Measurements from ENCODE around the gene DENND1A.

DENND1A gene

GRCh38 chr9:123349691-123350480, 580.0 kb downstream of the DENND1A start:
- Histone ChIP-seq H3K9me3 (ENCODE audit: control insufficient read depth, low read length) (no peaks in the 10 kb centered on the region), H3K4me3 (ENCODE audit: insufficient read depth, low read depth, low read length) (no peak overlapping the region), H3K4me1 (ENCODE audit: control insufficient read depth, insufficient read depth, low read length) (peaks cover 3% of the 10 kb centered on the region), H3K27ac (ENCODE audit: insufficient read depth, low read depth, low read length, poor library complexity, severe bottlenecking) (no peak overlapping the region), H3K27me3 (ENCODE audit: control insufficient read depth, insufficient read depth, low read length, poor library complexity, severe bottlenecking) (no peaks in the 10 kb centered on the region), H3K36me3 (ENCODE audit: control insufficient read depth, insufficient read depth, low read length) (no peaks in the 10 kb centered on the region)
- WGBS, 2 experiments, result 34 to 35% methylated on average over 16 of the region's 16 CpGs

GRCh38 chr9:123349033-123349432, 580.9 kb downstream of the DENND1A start:
- H3K36me3 ChIP-seq (ENCODE audit: control insufficient read depth, insufficient read depth, low read length), result no peaks in the 10 kb centered on the region
- H3K4me1 ChIP-seq (ENCODE audit: control insufficient read depth, insufficient read depth, low read length), result no peaks in the 10 kb centered on the region
- WGBS, 2 experiments, result 65 to 67% methylated on average over 3 of the region's 3 CpGs

GRCh38 chr9:123348317-123348992, 581.5 kb downstream of the DENND1A start:
- Histone ChIP-seq H3K4me1 (ENCODE audit: control insufficient read depth, insufficient read depth, low read length) (no peaks in the 10 kb centered on the region), H3K4me3 (ENCODE audit: insufficient read depth, low read depth, low read length) (no peak overlapping the region), H3K9me3 (ENCODE audit: control insufficient read depth, low read length) (no peaks in the 10 kb centered on the region), H3K27ac (ENCODE audit: insufficient read depth, low read depth, low read length, poor library complexity, severe bottlenecking) (no peak overlapping the region), H3K27me3 (ENCODE audit: control insufficient read depth, insufficient read depth, low read length, poor library complexity, severe bottlenecking) (no peaks in the 10 kb centered on the region), H3K36me3 (ENCODE audit: control insufficient read depth, insufficient read depth, low read length) (no peaks in the 10 kb centered on the region)
- WGBS, 2 experiments, result 79 to 80% methylated on average over 9 of the region's 9 CpGs

More at GRCh38 chr9:123349033-123349432, 580.9 kb downstream of the DENND1A start:
- Histone ChIP-seq H3K27ac (ENCODE audit: insufficient read depth, low read depth, low read length, poor library complexity, severe bottlenecking) (no peak overlapping the region), H3K27me3 (ENCODE audit: control insufficient read depth, insufficient read depth, low read length, poor library complexity, severe bottlenecking) (no peaks in the 10 kb centered on the region), H3K4me3 (ENCODE audit: insufficient read depth, low read depth, low read length) (no peak overlapping the region), H3K9me3 (ENCODE audit: control insufficient read depth, low read length) (no peaks in the 10 kb centered on the region)

- H3K36me3 ChIP-seq (ENCODE audit: control insufficient read depth, insufficient read depth, low read length), result no peaks in the 10 kb centered on the region
- H3K4me3 ChIP-seq (ENCODE audit: insufficient read depth, low read depth, low read length), result no peak overlapping the region
- H3K4me1 ChIP-seq (ENCODE audit: control insufficient read depth, insufficient read depth, low read length), result no peaks in the 10 kb centered on the region
- H3K9me3 ChIP-seq (ENCODE audit: control insufficient read depth, low read length), result no peaks in the 10 kb centered on the region
- WGBS, 2 experiments, result 89 to 93% methylated on average over 12 of the region's 12 CpGs
- no peaks in the 10 kb centered on the region for H3K27me3 ChIP-seq (ENCODE audit: control insufficient read depth, insufficient read depth, low read length, poor library complexity, severe bottlenecking)
- H3K27ac ChIP-seq (ENCODE audit: insufficient read depth, low read depth, low read length, poor library complexity, severe bottlenecking), result no peak overlapping the region
Observed at GRCh38 chr9:123347289-123348060, 582.5 kb downstream of the DENND1A start.

GRCh38 chr9:123346826-123347225, 583.1 kb downstream of the DENND1A start:
- Histone ChIP-seq H3K36me3 (ENCODE audit: control insufficient read depth, insufficient read depth, low read length) (no peaks in the 10 kb centered on the region), H3K4me3 (ENCODE audit: insufficient read depth, low read depth, low read length) (no peak overlapping the region), H3K27me3 (ENCODE audit: control insufficient read depth, insufficient read depth, low read length, poor library complexity, severe bottlenecking) (no peaks in the 10 kb centered on the region), H3K27ac (ENCODE audit: insufficient read depth, low read depth, low read length, poor library complexity, severe bottlenecking) (no peak overlapping the region), H3K4me1 (ENCODE audit: control insufficient read depth, insufficient read depth, low read length) (no peaks in the 10 kb centered on the region), H3K9me3 (ENCODE audit: control insufficient read depth, low read length) (no peaks in the 10 kb centered on the region)
- 94 to 96% methylated on average over 3 of the region's 3 CpGs for WGBS, 2 experiments

- no peak overlapping the region for H3K27ac ChIP-seq (ENCODE audit: insufficient read depth, low read depth, low read length, poor library complexity, severe bottlenecking)
- WGBS, 2 experiments, result 93 to 94% methylated on average over 9 of the region's 9 CpGs
- H3K4me3 ChIP-seq (ENCODE audit: insufficient read depth, low read depth, low read length), result no peak overlapping the region
- H3K9me3 ChIP-seq (ENCODE audit: control insufficient read depth, low read length), result no peaks in the 10 kb centered on the region
- no peaks in the 10 kb centered on the region for H3K36me3 ChIP-seq (ENCODE audit: control insufficient read depth, insufficient read depth, low read length)
- H3K4me1 ChIP-seq (ENCODE audit: control insufficient read depth, insufficient read depth, low read length), result no peaks in the 10 kb centered on the region
- H3K27me3 ChIP-seq (ENCODE audit: control insufficient read depth, insufficient read depth, low read length, poor library complexity, severe bottlenecking), result no peaks in the 10 kb centered on the region
Observed at GRCh38 chr9:123346026-123346425, 583.9 kb downstream of the DENND1A start.

- H3K27ac ChIP-seq (ENCODE audit: insufficient read depth, low read depth, low read length, poor library complexity, severe bottlenecking), result no peak overlapping the region
- H3K9me3 ChIP-seq (ENCODE audit: control insufficient read depth, low read length), result no peaks in the 10 kb centered on the region
- H3K36me3 ChIP-seq (ENCODE audit: control insufficient read depth, insufficient read depth, low read length), result no peaks in the 10 kb centered on the region
- no peaks in the 10 kb centered on the region for H3K27me3 ChIP-seq (ENCODE audit: control insufficient read depth, insufficient read depth, low read length, poor library complexity, severe bottlenecking)
- H3K4me1 ChIP-seq (ENCODE audit: control insufficient read depth, insufficient read depth, low read length), result no peaks in the 10 kb centered on the region
- 64 to 66% methylated on average over 6 of the region's 6 CpGs for WGBS, 2 experiments
- no peak overlapping the region for H3K4me3 ChIP-seq (ENCODE audit: insufficient read depth, low read depth, low read length)
Observed at GRCh38 chr9:123345567-123345955, 584.4 kb downstream of the DENND1A start.

- WGBS, 2 experiments, result 95% methylated on average over 9 of the region's 9 CpGs
- no peak overlapping the region for H3K27ac ChIP-seq (ENCODE audit: insufficient read depth, low read depth, low read length, poor library complexity, severe bottlenecking)
Observed at GRCh38 chr9:123344192-123344949, 585.6 kb downstream of the DENND1A start.

GRCh38 chr9:123343443-123344191, 586.3 kb downstream of the DENND1A start:
- Histone ChIP-seq H3K36me3 (ENCODE audit: control insufficient read depth, insufficient read depth, low read length) (no peaks in the 10 kb centered on the region), H3K4me1 (ENCODE audit: control insufficient read depth, insufficient read depth, low read length) (no peaks in the 10 kb centered on the region), H3K27ac (ENCODE audit: insufficient read depth, low read depth, low read length, poor library complexity, severe bottlenecking) (no peak overlapping the region), H3K4me3 (ENCODE audit: insufficient read depth, low read depth, low read length) (no peak overlapping the region), H3K27me3 (ENCODE audit: control insufficient read depth, insufficient read depth, low read length, poor library complexity, severe bottlenecking) (no peaks in the 10 kb centered on the region), H3K9me3 (ENCODE audit: control insufficient read depth, low read length) (no peaks in the 10 kb centered on the region)
- 75 to 78% methylated on average over 13 of the region's 13 CpGs for WGBS, 2 experiments

More at GRCh38 chr9:123344192-123344949, 585.6 kb downstream of the DENND1A start:
- Histone ChIP-seq H3K4me1 (ENCODE audit: control insufficient read depth, insufficient read depth, low read length) (no peaks in the 10 kb centered on the region), H3K36me3 (ENCODE audit: control insufficient read depth, insufficient read depth, low read length) (no peaks in the 10 kb centered on the region), H3K9me3 (ENCODE audit: control insufficient read depth, low read length) (no peaks in the 10 kb centered on the region), H3K27me3 (ENCODE audit: control insufficient read depth, insufficient read depth, low read length, poor library complexity, severe bottlenecking) (no peaks in the 10 kb centered on the region), H3K4me3 (ENCODE audit: insufficient read depth, low read depth, low read length) (no peak overlapping the region)

All from ectodermal cell (in vitro differentiated cells).